Upper lobe of left lung (tissue), 6 donors: ENCODE results near the gene UNC13B. TPM values are rescaled to one million over a fixed set of nuclear protein-coding genes. Genes with fewer than 3 reads are reported as not detected.
A peak's percentile ranks its signal among the peaks of the same experiment; 100 is the strongest.

Source experiments
- ATAC-seq, 2 donors: fragments of 200-7000 bp; cut with Tn5 transposase; one replicate each; pipeline ENCODE4 v1.9.1; 2022; ENCODE audit warnings: mild to moderate bottlenecking in 2 of 2, moderate library complexity in 2 of 2; ENCODE audit not compliant: low FRiP score in 2 of 2
- DNase-seq, 2 donors: peaks; one replicate each; pipeline ENCODE4 v3.0.0-alpha.2; 2019 to 2020
- H3K27ac ChIP-seq, 4 donors: fragments of 200-600 bp; sonication (generic); one replicate each; pipeline ENCODE4 v1.5.1; 2016 to 2019
- H3K27me3 ChIP-seq, 4 donors: fragments of 200-600 bp; sonication (generic); one replicate each; pipeline ENCODE4 v1.5.1; 2017 to 2019
- H3K36me3 ChIP-seq, 4 donors: fragments of 200-600 bp; sonication (generic); one replicate each; pipeline ENCODE4 v1.5.1; 2016 to 2019
- H3K4me1 ChIP-seq, 4 donors: fragments of 200-600 bp; sonication (generic); one replicate each; pipeline ENCODE4 v1.5.1; 2018 to 2019
- H3K4me3 ChIP-seq, 4 donors: fragments of 200-600 bp; sonication (generic); one replicate each; pipeline ENCODE4 v1.5.1; 2017 to 2019; ENCODE audit warnings: mild to moderate bottlenecking in 2 of 4, moderate library complexity in 1 of 4
- H3K9me3 ChIP-seq, 4 donors: fragments of 200-600 bp; sonication (generic); one replicate each; pipeline ENCODE4 v1.5.1; 2018 to 2019
- CTCF ChIP-seq, 6 experiments: fragments of 450-650 bp in 4 of 6; fragments of 200-600 bp in 2 of 6; sonication (generic) in 2 of 6; IDR thresholded peaks; one replicate each; pipeline ENCODE4 v1.5.1; 2016 to 2019; ENCODE audit warnings: antibody characterized with exemption in 6 of 6
- EP300 ChIP-seq, 4 donors: sonication (generic); formaldehyde crosslinking; IDR thresholded peaks; one replicate each; pipeline ENCODE4 v1.5.1; 2017; ENCODE audit warnings: antibody characterized with exemption in 4 of 4, control low read depth in 2 of 4
- POLR2A ChIP-seq, 4 donors: fragments of 450-650 bp; IDR thresholded peaks; one replicate each; pipeline ENCODE4 v1.5.1; 2016 to 2017; ENCODE audit warnings: antibody characterized with exemption in 4 of 4, mild to moderate bottlenecking in 2 of 4
- POLR2AphosphoS5 ChIP-seq, 2 donors: sonication (generic); formaldehyde crosslinking; IDR thresholded peaks; one replicate each; pipeline ENCODE4 v1.5.1; 2017; ENCODE audit warnings: antibody characterized with exemption in 2 of 2
- WGBS, 2 donors: methylation state at CpG; one replicate each; pipeline ENCODE4 v1.1.5; 2017 to 2018; 5-methylcytosine and 5-hydroxymethylcytosine counted together
- total RNA-seq, 6 donors: library from RNA; depleted of rRNA in 4 of 6; stranded (reverse); fragments of >200 nt in 4 of 6; gene quantifications; one replicate each; pipeline versions ENCODE4 v1.1.0 to v1.2.1, GENCODE V29; 2016 to 2021
- donor health status: DM: no; HTN: no; CAD: no; lungs with moderate emphysema.
- donor health status: DM: no; HTN: yes; CAD: no; lungs with severe emphysema.

The UNC13B gene
- total RNA-seq: 100 to 1,000 TPM in 5 of 6 donors, 10 to 100 TPM in 1; 68.3 to 300 (median 151) TPM

DNA sequence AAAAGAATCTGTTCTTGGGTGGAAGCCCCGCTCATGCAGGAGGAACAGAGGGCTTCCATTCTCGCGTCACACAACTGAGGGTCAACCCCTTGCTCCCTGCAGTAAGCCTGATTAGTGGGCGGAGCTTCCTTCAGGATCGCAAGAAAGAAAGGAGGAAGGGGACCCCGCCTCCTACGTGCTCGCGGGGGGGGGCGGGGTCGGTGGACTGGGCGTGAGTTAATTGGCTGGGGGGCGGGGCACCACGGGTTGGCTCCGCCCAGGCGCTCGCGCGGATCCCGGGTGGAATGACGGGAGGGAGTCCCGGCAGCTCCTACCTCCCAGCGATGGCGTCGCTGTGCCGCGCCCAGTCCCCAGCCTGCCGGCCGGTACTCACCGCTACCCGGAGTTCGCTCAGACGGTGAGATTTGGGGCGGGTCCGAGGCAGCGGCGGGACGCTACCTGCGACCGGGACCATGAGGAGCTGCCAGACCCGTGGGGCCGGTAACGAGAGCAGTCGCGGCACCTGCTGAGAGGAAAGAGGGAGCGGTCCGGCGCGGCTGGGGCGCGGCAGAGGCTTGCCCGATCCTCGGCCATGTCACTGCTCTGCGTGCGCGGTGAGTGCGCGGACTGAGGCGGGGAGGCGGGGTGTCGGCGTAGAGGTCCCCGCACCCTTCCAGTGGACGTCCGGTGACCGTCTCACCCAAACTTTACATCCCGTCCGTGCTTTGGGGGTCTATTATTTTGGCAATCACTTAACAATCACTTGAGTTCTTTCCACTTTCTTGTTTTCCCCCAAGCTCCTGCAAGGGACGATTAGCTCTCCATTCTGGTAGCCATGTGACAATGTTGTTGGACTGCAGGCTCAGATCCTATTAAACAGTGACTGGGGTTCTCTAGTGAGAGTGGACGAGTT lies at the start of gene UNC13B:
TSS of gene UNC13B (plus strand) at position 297 of the 892 bp plus-strand sequence. CDS start at position 572, 275 bp downstream.
- ATAC-seq (peak; percentile 99), DNase-seq (peak; percentile 97 to 99)
- no peaks in the 10 kb centered on the region for H3K9me3 ChIP-seq
- TF ChIP-seq CTCF (IDR thresholded peaks at IDR 0.05) (peak in 3 of 6 experiments; percentile 20 to 42 (median 36)), POLR2A (IDR thresholded peaks at IDR 0.05) (peak in 3 of 4 donors; percentile 73 to 93 (median 87)), POLR2AphosphoS5 (IDR thresholded peaks at IDR 0.05) (peak; percentile 64 to 87), EP300 (IDR thresholded peaks at IDR 0.05) (no peak)
- H3K27ac ChIP-seq: peak within 1 kb of the TSS; percentile 87 to 96 (median 94)
- peak within 1 kb of the TSS; percentile 63 to 87 (median 76) for H3K4me3 ChIP-seq
- H3K27me3 ChIP-seq: no peaks in the 10 kb centered on the region
- WGBS, 2 donors: 0% methylated on average over 21 to 22 of the region's 70 CpGs
- peaks cover 8 to 30% (median 15%) of the 10 kb centered on the region in 4 donors for H3K4me1 ChIP-seq
- no peaks in the 10 kb centered on the region for H3K36me3 ChIP-seq

- peak in 1 of 2 donors; percentile 33 for ATAC-seq
- Histone ChIP-seq H3K27ac (peak overlapping the region; percentile 85 to 98 (median 94)), H3K4me1 (peaks cover 54 to 76% (median 63%) of the 10 kb centered on the region in 4 donors), H3K27me3 (no peaks in the 10 kb centered on the region), H3K9me3 (no peaks in the 10 kb centered on the region), H3K4me3 (peak overlapping the region in 1 of 4 donors; percentile 87), H3K36me3 (peaks cover 2 to 18% (median 13%) of the 10 kb centered on the region in 4 donors)
- peak in 1 of 2 donors; percentile 69 for DNase-seq
- 78 to 82% methylated on average over 3 of the region's 3 CpGs for WGBS, 2 donors
- TF ChIP-seq POLR2AphosphoS5 (IDR thresholded peaks at IDR 0.05): peak; percentile 11 to 15
- no peak for TF ChIP-seq CTCF (IDR thresholded peaks at IDR 0.05)
- no peak for TF ChIP-seq EP300 (IDR thresholded peaks at IDR 0.05)
- no peak for TF ChIP-seq POLR2A (IDR thresholded peaks at IDR 0.05)
Observed at GRCh38 chr9:35112257-35113020, 49.4 kb upstream of the UNC13B start.

- ATAC-seq (peak; percentile 21 to 65), DNase-seq (peak in 1 of 2 donors; percentile 93)
- TF ChIP-seq CTCF (IDR thresholded peaks at IDR 0.05): no peak
- TF ChIP-seq EP300 (IDR thresholded peaks at IDR 0.05): no peak
- TF ChIP-seq POLR2A (IDR thresholded peaks at IDR 0.05): no peak
- TF ChIP-seq POLR2AphosphoS5 (IDR thresholded peaks at IDR 0.05): peak in 1 of 2 donors; percentile 40
- peak overlapping the region; percentile 88 to 98 (median 94) for H3K27ac ChIP-seq
- no peaks in the 10 kb centered on the region for H3K9me3 ChIP-seq
- peaks cover 54 to 72% (median 63%) of the 10 kb centered on the region in 4 donors for H3K4me1 ChIP-seq
- H3K4me3 ChIP-seq: peak overlapping the region; percentile 43 to 81 (median 64)
- WGBS, 2 donors: 0 to 6% methylated on average over 2 to 5 of the region's 5 CpGs
- no peaks in the 10 kb centered on the region for H3K27me3 ChIP-seq
- no peaks in the 10 kb centered on the region for H3K36me3 ChIP-seq
Observed at GRCh38 chr9:35114113-35114839, 47.5 kb upstream of the UNC13B start.

DNA sequence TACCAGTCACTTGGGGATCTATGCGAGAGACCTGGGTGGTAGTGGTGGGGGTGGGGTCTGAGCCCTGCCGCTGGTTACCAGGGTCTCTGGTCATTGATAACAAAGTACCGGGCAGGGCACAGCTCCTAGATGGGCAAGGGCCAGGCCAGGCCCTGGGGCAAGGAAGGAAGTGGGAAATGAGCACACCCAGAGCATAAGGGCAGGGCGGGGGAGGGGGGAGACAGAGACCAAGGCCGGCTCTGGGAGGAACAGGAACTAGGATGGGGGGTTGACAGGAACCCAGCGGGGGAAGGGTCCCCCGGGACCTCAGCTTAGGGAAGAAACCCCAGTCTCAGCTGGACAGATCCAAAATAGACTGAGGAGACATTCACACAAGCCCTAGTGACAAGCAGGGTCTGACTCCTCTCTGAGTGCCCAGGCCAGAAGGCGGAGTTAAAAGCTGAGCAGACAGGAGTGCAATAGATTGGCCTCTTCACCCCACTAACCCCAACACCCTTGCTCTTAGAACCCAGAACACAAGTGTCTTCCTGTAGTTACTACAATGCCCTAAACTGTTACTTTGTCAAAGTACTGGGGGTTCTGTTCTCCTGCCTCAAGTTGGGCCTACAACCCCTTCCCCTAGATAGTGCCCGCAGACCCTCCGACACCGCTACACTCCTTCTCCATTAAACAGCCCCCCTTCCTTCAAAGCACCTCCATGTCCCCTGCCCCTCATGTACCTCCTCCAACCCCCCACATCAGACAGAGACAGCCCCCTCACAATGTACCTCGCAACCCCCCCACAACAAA lies 46.8 kb upstream of the UNC13B start:
- H3K27me3 ChIP-seq: no peaks in the 10 kb centered on the region
- 10 to 15% methylated on average over 11 to 12 of the region's 12 CpGs for WGBS, 2 donors
- peak; percentile 26 to 29 for ATAC-seq
- DNase-seq: peak in 1 of 2 donors; percentile 83
- H3K9me3 ChIP-seq: no peaks in the 10 kb centered on the region
- H3K4me1 ChIP-seq: peaks cover 50 to 65% (median 56%) of the 10 kb centered on the region in 4 donors
- no peaks in the 10 kb centered on the region for H3K36me3 ChIP-seq
- H3K27ac ChIP-seq: peak overlapping the region; percentile 88 to 98 (median 94)
- H3K4me3 ChIP-seq: peak overlapping the region; percentile 43 to 81 (median 64)
- TF ChIP-seq CTCF (IDR thresholded peaks at IDR 0.05): no peak
- TF ChIP-seq EP300 (IDR thresholded peaks at IDR 0.05): no peak
- peak in 1 of 4 donors; percentile 50 for TF ChIP-seq POLR2A (IDR thresholded peaks at IDR 0.05)
- TF ChIP-seq POLR2AphosphoS5 (IDR thresholded peaks at IDR 0.05): peak; percentile 33 to 54
